K562 (cell line): Measurements from ENCODE around the gene TCF3. TPM values are rescaled to one million over a fixed set of nuclear protein-coding genes. Genes with fewer than 3 reads are reported as not detected.

Source experiments
- ARID3B ChIP-seq: fragments of 250-450 bp; sonication (Bioruptor Pico); IDR thresholded peaks from 2 replicates; pipeline ENCODE4 v1.4.0; 2020; ENCODE audit warnings: borderline replicate concordance
- CC2D1A ChIP-seq: fragments of 450-650 bp; IDR thresholded peaks from 2 replicates; pipeline ENCODE4 v1.6.1; 2017; ENCODE audit warnings: mild to moderate bottlenecking
- CREM ChIP-seq: IDR thresholded peaks from 2 replicates; pipeline ENCODE4 v1.6.1; 2014; ENCODE audit warnings: antibody characterized with exemption, low read depth
- EP400 ChIP-seq: fragments of 450-650 bp; IDR thresholded peaks from 2 replicates; pipeline ENCODE4 v1.6.1; 2017; ENCODE audit warnings: antibody characterized with exemption, mild to moderate bottlenecking, moderate library complexity
- ESRRA ChIP-seq: fragments of 450-650 bp; IDR thresholded peaks from 2 replicates; pipeline ENCODE4 v1.6.1; 2014; ENCODE audit warnings: low read depth, mild to moderate bottlenecking, moderate library complexity, borderline replicate concordance
- FOXA3 ChIP-seq, 2 experiments: fragments of 450-650 bp in 1 of 2; sonication (generic) in 1 of 2; formaldehyde crosslinking; IDR thresholded peaks in 1 of 2; conservative IDR thresholded peaks in 1 of 2; 2 replicates each; pipeline versions ENCODE4 v1.4.0 to v1.8.0; 2020 to 2022; ENCODE audit warnings: mild to moderate bottlenecking in 2 of 2, missing genetic modification reagents in 1 of 2
- GABPA ChIP-seq: fragments of 200-800 bp; sonication (Bioruptor generic); conservative IDR thresholded peaks from 2 replicates; pipeline ENCODE4 v1.6.1; 2016; ENCODE audit warnings: low read depth, missing genetic modification characterization, missing compliant biosample characterization
- HNRNPLL ChIP-seq: fragments of 200-400 bp; formaldehyde crosslinking; IDR thresholded peaks from 2 replicates; pipeline ENCODE4 v1.6.1; 2017; ENCODE audit warnings: low read length, low read depth, mild to moderate bottlenecking; ENCODE audit not compliant: poor library complexity, severe bottlenecking
- KAT2B ChIP-seq: IDR thresholded peaks from one replicate; pipeline ENCODE4 v1.6.1; 2012; ENCODE audit warnings: low read depth, mild to moderate bottlenecking, control low read depth, inconsistent platforms, low read length, moderate library complexity
- KDM4B ChIP-seq, 2 experiments: fragments of 450-650 bp in 1 of 2; sonication (generic) in 1 of 2; IDR thresholded peaks; 2 replicates each; pipeline ENCODE4 v1.6.1; 2016 to 2017; ENCODE audit warnings: borderline replicate concordance in 2 of 2, antibody characterized with exemption in 1 of 2, low read depth in 1 of 2, mild to moderate bottlenecking in 1 of 2
- NCOR1 ChIP-seq: fragments of 450-650 bp; IDR thresholded peaks from 2 replicates; pipeline ENCODE4 v1.6.1; 2016; ENCODE audit warnings: mild to moderate bottlenecking, moderate library complexity
- NKRF ChIP-seq: fragments of 450-650 bp; IDR thresholded peaks from 2 replicates; pipeline ENCODE4 v1.6.1; 2016; ENCODE audit warnings: borderline replicate concordance
- PCBP2 ChIP-seq: fragments of 200-400 bp; formaldehyde crosslinking; IDR thresholded peaks from 2 replicates; pipeline ENCODE4 v1.6.1; 2018; ENCODE audit warnings: low read length, low read depth, mild to moderate bottlenecking, moderate library complexity; ENCODE audit not compliant: poor library complexity, severe bottlenecking
- SRSF3 ChIP-seq: fragments of 200-400 bp; formaldehyde crosslinking; IDR thresholded peaks from 2 replicates; pipeline ENCODE4 v1.6.1; 2016; ENCODE audit warnings: mild to moderate bottlenecking, low read length, moderate library complexity; ENCODE audit not compliant: insufficient read depth
- TBP ChIP-seq: optimal IDR thresholded peaks from 2 replicates; pipeline ENCODE3; 2011; ENCODE audit warnings: low read depth, low read length, improper control_type of control experiment
- ZNF184 ChIP-seq: sonication (generic); formaldehyde crosslinking; IDR thresholded peaks from 2 replicates; pipeline ENCODE4 v1.5.0; 2020; ENCODE audit warnings: missing genetic modification reagents
- ZNF277 ChIP-seq: fragments of 250-450 bp; sonication (Bioruptor Pico); IDR thresholded peaks from 2 replicates; pipeline ENCODE4 v1.8.0; 2022; ENCODE audit warnings: inconsistent platforms, mild to moderate bottlenecking, moderate library complexity, borderline replicate concordance
- ZNF347 ChIP-seq: fragments of 450-650 bp; formaldehyde crosslinking; IDR thresholded peaks from 2 replicates; pipeline ENCODE4 v1.4.0; 2020; ENCODE audit warnings: low read depth, mild to moderate bottlenecking, moderate library complexity
- ZNF76 ChIP-seq: fragments of 250-450 bp; sonication (Bioruptor Pico); IDR thresholded peaks from 2 replicates; pipeline ENCODE4 v1.4.0; 2020; ENCODE audit warnings: mild to moderate bottlenecking, moderate library complexity, borderline replicate concordance
- polyA plus RNA-seq, 8 experiments: library from polyadenylated mRNA; depleted of rRNA in 4 of 8; stranded (reverse) in 5 of 8; unstranded in 3 of 8; fragments of >200 nt; fragmentation: Nextera tagmentation in 2 of 8; fragmentation: Illumina TruSeq in 1 of 8; extraction: Ambion mirVana in 2 of 8; extraction: Trizol in 1 of 8; gene quantifications; 2 replicates each; pipeline versions ENCODE4 v1.2.1 to v1.2.3, GENCODE V29; 2011 to 2014; ENCODE audit warnings: inconsistent platforms in 1 of 8, missing spikeins in 1 of 8
- total RNA-seq, 7 experiments: library from RNA; depleted of rRNA in 6 of 7; stranded (reverse); fragments of >200 nt in 6 of 7; fragmentation: Illumina TruSeq in 2 of 7; extraction: Trizol in 2 of 7; gene quantifications; 2 replicates each; pipeline versions ENCODE4 v1.2.1 to v1.2.3, GENCODE V29; 2011 to 2021; ENCODE audit warnings: low replicate concordance in 1 of 7
- TF ChIP-seq, protein P1 (sequence below): sonication (generic); formaldehyde crosslinking; IDR thresholded peaks from 2 replicates; pipeline ENCODE4 v1.5.0; 2020; ENCODE audit warnings: missing genetic modification reagents

Gene TCF3
- total and polyA plus RNA-seq, 9 of the 15 experiments (the other 6 are each of a cell fraction or from before 2014, with no cell fraction given) = 5.6 to 259 (median 84.0) TPM

DNA sequence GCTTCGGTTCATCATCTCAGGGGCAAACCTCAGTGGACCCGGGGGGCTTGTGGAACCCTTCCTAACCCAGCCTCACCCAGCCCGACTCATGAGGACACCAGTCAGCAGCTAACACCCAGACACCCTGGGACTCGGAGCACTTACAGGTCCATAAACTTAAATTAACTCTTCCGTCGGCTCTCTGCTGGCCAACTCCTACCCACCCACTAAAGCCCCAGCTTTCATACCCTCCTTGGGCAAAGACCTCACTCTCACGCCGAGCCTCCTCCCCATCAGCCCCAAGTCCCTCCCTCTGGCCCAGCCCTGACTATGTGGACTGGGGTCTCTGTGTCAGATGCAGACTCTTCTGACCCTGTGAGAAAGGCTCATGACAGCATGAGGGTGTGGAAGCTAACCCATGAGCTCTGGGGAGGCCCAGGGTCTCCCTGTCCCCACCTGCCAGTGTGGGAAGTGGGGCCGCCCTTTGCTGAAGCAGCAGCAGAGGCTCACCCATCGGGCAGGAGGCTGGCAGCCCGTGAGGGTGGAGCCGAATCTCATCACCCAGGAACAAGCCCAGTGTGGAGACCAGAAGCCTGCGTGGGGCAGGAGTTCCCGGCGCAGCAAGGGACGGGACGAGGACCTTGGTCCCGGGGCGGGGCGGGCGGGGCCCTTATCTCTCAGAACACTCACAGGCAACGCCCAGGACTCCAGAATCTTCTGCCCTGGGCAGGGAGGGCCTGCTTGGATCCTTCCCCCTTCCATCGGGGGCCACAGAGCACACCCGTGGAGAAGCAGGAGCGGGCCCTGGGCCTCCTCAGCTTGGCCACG lies 19.8 kb downstream of the TCF3 start (continued):
- TF ChIP-seq KDM4B (IDR thresholded peaks at IDR 0.05; ENCODE audit: borderline replicate concordance in 2 of 2, low read depth in 1 of 2) (no peak), ESRRA (no peak), SRSF3 (no peak), NKRF (0 out of 2 replicates have a peak, but pooled peaks have one; percentile 39), TBP (peak; percentile 21), ZNF347 (no peak), HNRNPLL (no peak), ZNF184 (no peak), KAT2B (no peak), CC2D1A (no peak), FOXA3 (CRISPR knock-in tag; conservative IDR thresholded peaks at IDR 0.05 in 1 of 2, IDR thresholded peaks at IDR 0.05 in 1 of 2) (no peak), CREM (no peak), ZNF277 (CRISPR knock-in tag) (no peak), PCBP2 (no peak), NCOR1 (peak; percentile 68), EP400 (no peak), ARID3B (CRISPR knock-in tag) (no peak), ZNF76 (CRISPR knock-in tag) (no peak), GABPA (tag) (no peak)
- TF ChIP-seq, protein P1, sequence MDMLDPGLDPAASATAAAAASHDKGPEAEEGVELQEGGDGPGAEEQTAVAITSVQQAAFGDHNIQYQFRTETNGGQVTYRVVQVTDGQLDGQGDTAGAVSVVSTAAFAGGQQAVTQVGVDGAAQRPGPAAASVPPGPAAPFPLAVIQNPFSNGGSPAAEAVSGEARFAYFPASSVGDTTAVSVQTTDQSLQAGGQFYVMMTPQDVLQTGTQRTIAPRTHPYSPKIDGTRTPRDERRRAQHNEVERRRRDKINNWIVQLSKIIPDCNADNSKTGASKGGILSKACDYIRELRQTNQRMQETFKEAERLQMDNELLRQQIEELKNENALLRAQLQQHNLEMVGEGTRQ (CRISPR knock-in tag) = no peak
